ENCODE data around the gene CHAMP1.
"Not testable (repeated sequence)": the region's sequence is repeated elsewhere in the genome, so short reads cannot be mapped to it uniquely, and the experiment has no call there.

CHAMP1 gene

GRCh38 chr13:114321256-114321655 lies 7.0 kb downstream of the CHAMP1 start:
- H3K27ac ChIP-seq = no peak overlapping the region
- TF ChIP-seq, protein P1, sequence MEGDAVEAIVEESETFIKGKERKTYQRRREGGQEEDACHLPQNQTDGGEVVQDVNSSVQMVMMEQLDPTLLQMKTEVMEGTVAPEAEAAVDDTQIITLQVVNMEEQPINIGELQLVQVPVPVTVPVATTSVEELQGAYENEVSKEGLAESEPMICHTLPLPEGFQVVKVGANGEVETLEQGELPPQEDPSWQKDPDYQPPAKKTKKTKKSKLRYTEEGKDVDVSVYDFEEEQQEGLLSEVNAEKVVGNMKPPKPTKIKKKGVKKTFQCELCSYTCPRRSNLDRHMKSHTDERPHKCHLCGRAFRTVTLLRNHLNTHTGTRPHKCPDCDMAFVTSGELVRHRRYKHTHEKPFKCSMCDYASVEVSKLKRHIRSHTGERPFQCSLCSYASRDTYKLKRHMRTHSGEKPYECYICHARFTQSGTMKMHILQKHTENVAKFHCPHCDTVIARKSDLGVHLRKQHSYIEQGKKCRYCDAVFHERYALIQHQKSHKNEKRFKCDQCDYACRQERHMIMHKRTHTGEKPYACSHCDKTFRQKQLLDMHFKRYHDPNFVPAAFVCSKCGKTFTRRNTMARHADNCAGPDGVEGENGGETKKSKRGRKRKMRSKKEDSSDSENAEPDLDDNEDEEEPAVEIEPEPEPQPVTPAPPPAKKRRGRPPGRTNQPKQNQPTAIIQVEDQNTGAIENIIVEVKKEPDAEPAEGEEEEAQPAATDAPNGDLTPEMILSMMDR (IDR thresholded peaks at IDR 0.05) = no peak
- TF ChIP-seq ZFX (IDR thresholded peaks at IDR 0.05; ENCODE audit: borderline replicate concordance) = no peak

- no peak overlapping the region for H3K27ac ChIP-seq
- TF ChIP-seq ZFX (IDR thresholded peaks at IDR 0.05; ENCODE audit: borderline replicate concordance) = no peak
- TF ChIP-seq, protein P1 (IDR thresholded peaks at IDR 0.05) = no peak
Observed at GRCh38 chr13:114323349-114323748, 9.0 kb downstream of the CHAMP1 start.

GRCh38 chr13:114324334-114324733 lies 10.0 kb downstream of the CHAMP1 start:
- no peak for TF ChIP-seq ZFX (IDR thresholded peaks at IDR 0.05; ENCODE audit: borderline replicate concordance)
- TF ChIP-seq, protein P1 (IDR thresholded peaks at IDR 0.05) = no peak
- no peak overlapping the region for H3K27ac ChIP-seq

DNA sequence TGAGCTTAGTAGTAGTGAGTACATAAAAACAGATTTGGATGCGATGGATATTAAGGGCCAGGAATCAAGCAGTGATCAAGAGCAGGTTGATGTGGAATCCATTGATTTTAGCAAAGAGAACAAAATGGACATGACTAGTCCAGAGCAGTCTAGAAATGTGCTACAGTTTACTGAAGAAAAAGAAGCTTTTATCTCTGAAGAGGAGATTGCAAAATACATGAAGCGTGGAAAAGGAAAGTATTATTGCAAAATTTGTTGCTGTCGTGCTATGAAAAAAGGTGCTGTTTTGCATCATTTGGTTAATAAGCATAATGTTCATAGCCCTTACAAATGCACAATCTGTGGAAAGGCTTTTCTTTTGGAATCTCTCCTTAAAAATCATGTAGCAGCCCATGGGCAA lies 11.4 kb downstream of the CHAMP1 start:
- no peak overlapping the region for H3K27ac ChIP-seq
- TF ChIP-seq, protein P1 (IDR thresholded peaks at IDR 0.05) = no peak
- TF ChIP-seq ZFX (IDR thresholded peaks at IDR 0.05; ENCODE audit: borderline replicate concordance) = no peak

DNA sequence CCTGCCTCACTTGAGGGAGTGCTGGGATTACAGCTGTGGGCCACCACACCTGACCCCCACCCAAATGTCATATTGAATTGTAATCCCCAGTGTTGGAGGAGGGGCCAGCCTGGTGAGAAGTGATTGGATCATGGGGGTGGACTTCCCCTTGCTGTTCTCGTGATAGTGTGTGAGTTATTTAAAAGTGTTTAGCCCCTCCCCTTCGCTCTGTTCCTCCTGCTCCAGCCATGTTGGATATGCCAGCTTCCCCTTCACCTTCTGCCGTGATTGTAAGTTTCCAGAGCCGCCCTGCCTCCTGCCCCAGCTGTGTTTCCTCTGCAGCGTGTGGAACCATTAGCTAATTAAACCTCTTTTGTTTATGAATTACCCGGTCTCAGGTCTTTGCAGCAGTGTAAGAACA lies 13.7 kb downstream of the CHAMP1 start:
- no peak for TF ChIP-seq ZFX (IDR thresholded peaks at IDR 0.05; ENCODE audit: borderline replicate concordance)
- TF ChIP-seq, protein P1 (IDR thresholded peaks at IDR 0.05) = no peak
- H3K27ac ChIP-seq = no peak overlapping the region; the same call in 1 of the 2 replicates

DNA sequence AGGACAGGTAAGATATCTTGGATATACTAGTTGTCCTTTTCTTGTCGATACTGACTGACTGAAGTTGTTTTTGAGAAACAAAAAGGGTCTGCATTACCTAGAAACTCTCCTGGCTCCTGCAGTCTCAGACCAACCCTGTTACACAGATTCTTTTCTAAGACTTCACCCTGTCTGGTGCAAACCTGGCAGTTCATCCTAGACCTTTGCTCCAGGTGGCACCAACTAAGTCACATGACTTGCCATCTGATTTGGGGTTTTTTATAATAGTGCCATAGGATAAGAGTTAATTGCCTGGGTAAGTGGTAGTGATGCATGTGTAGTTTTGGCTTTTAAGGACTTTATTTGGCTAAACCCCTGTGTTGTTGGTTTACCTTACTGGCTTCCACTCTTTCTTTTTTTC lies 14.3 kb downstream of the CHAMP1 start:
- H3K27ac ChIP-seq = no peak overlapping the region; the same call in 1 of the 2 replicates
- TF ChIP-seq ZFX (IDR thresholded peaks at IDR 0.05; ENCODE audit: borderline replicate concordance) = no peak
- TF ChIP-seq, protein P1 (IDR thresholded peaks at IDR 0.05) = no peak

- TF ChIP-seq, protein P1 (IDR thresholded peaks at IDR 0.05) = no peak
- TF ChIP-seq ZFX (IDR thresholded peaks at IDR 0.05; ENCODE audit: borderline replicate concordance) = no peak
- no peak overlapping the region for H3K27ac ChIP-seq
Observed at GRCh38 chr13:114330086-114330485, 15.8 kb downstream of the CHAMP1 start.

DNA sequence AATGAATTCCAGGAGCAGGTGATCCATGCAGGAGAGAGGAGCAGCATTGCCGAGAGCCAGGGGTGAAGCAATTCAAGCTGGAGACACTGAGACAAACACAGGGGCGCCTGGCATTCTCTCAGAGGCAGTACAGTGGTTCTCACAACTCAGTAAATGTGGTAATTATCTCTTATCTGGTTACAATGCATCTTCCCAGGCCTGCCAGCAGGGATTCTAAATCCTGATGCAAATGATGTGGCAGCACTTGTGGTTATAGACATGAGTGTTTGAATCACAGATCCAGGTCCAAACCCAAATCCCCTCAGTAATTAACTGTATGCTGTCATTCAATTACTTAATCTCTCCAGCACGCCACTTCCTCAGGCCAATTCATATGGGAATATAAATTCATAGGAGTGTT lies 19.6 kb downstream of the CHAMP1 start:
- not testable (repeated sequence) for H3K27ac ChIP-seq

Data from 22Rv1 (cell line).